ENCODE measurements around the gene DLG5.

The DLG5 gene

GRCh38 chr10:77879710-77880109 is 46.8 kb downstream of the DLG5 start:
- H3K4me3 Mint-ChIP-seq: no peak overlapping the region
- peaks cover 3% of the 10 kb centered on the region for H3K4me1 Mint-ChIP-seq (ENCODE audit: low read depth)
- H3K36me3 Mint-ChIP-seq (ENCODE audit: low read depth): no peaks in the 10 kb centered on the region
- H3K9me3 Mint-ChIP-seq: no peaks in the 10 kb centered on the region
- no peak overlapping the region for H3K27ac Mint-ChIP-seq
- H3K27me3 Mint-ChIP-seq (ENCODE audit: low read depth): no peaks in the 10 kb centered on the region

- Mint-ChIP-seq H3K9me3 (no peaks in the 10 kb centered on the region), H3K27me3 (ENCODE audit: low read depth) (no peaks in the 10 kb centered on the region), H3K36me3 (ENCODE audit: low read depth) (no peaks in the 10 kb centered on the region), H3K27ac (no peak overlapping the region), H3K4me1 (ENCODE audit: low read depth) (peaks cover 7% of the 10 kb centered on the region), H3K4me3 (no peak overlapping the region)
Observed at GRCh38 chr10:77879065-77879464, 47.5 kb downstream of the DLG5 start.

DNA sequence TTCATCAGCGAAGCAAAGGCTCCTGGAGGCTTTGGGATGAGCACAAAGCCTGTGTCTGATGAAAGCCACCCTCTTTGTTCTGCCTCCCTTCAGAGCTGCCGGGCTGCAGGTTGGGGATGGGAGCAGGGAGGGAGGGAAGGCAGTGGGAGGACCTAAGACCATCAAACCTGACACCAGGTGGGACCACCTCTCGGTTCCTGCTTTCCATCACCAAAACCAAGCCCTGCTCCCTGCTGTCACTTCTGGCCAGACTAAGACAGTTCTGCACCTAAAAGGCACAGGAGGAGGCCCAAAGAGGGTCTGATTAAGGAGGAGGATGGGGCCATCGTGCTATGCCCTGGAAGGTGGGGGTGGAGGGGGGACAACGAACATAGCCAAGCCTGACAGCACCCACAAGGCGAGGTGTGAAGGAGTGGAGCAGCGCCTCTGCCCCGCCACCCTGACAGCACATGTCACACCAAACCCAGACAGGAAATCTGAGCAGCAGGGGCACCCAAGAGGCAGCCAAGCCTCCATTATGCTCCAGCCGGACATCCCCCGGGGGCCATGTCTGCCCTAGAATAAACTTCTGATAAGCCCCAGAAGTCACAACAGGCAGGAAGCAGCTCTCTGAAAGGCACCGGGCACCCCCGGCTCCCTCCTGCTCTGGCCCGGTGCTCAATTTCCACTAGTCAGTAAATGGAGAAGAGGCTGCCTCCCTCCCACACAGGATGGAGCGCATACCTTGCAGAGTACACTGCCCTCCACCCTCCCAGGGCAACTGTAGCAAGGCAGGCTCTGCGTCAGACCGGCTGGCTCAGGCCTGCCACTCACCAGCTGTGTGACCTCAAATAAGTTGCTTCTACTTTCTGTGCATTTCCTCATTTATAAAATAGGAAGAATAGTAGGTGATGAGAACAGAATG is 48.9 kb downstream of the DLG5 start:
- H3K27me3 Mint-ChIP-seq (ENCODE audit: low read depth): no peaks in the 10 kb centered on the region
- no peak overlapping the region for H3K27ac Mint-ChIP-seq
- no peak overlapping the region for H3K4me3 Mint-ChIP-seq
- no peaks in the 10 kb centered on the region for H3K9me3 Mint-ChIP-seq
- no peaks in the 10 kb centered on the region for H3K36me3 Mint-ChIP-seq (ENCODE audit: low read depth)
- peaks cover 13% of the 10 kb centered on the region for H3K4me1 Mint-ChIP-seq (ENCODE audit: low read depth)

- Mint-ChIP-seq H3K4me1 (ENCODE audit: low read depth) (peaks cover 13% of the 10 kb centered on the region), H3K27ac (no peak overlapping the region), H3K9me3 (no peaks in the 10 kb centered on the region), H3K27me3 (ENCODE audit: low read depth) (no peaks in the 10 kb centered on the region), H3K4me3 (no peak overlapping the region), H3K36me3 (ENCODE audit: low read depth) (no peaks in the 10 kb centered on the region)
Observed at GRCh38 chr10:77875730-77876129, 50.8 kb downstream of the DLG5 start.

- Mint-ChIP-seq H3K36me3 (ENCODE audit: low read depth) (no peaks in the 10 kb centered on the region), H3K4me1 (ENCODE audit: low read depth) (peaks cover 13% of the 10 kb centered on the region), H3K27me3 (ENCODE audit: low read depth) (no peaks in the 10 kb centered on the region), H3K27ac (no peak overlapping the region), H3K4me3 (no peak overlapping the region), H3K9me3 (no peaks in the 10 kb centered on the region)
Observed at GRCh38 chr10:77874872-77875271, 51.7 kb downstream of the DLG5 start.

GRCh38 chr10:77873536-77874380 is 52.8 kb downstream of the DLG5 start:
- H3K4me3 Mint-ChIP-seq: no peak overlapping the region
- H3K27me3 Mint-ChIP-seq (ENCODE audit: low read depth): no peaks in the 10 kb centered on the region
- H3K4me1 Mint-ChIP-seq (ENCODE audit: low read depth): peaks cover 13% of the 10 kb centered on the region
- peak overlapping the region; percentile 62 for H3K27ac Mint-ChIP-seq
- H3K9me3 Mint-ChIP-seq: no peaks in the 10 kb centered on the region
- no peaks in the 10 kb centered on the region for H3K36me3 Mint-ChIP-seq (ENCODE audit: low read depth)

- Mint-ChIP-seq H3K4me1 (ENCODE audit: low read depth) (peaks cover 12% of the 10 kb centered on the region), H3K4me3 (no peak overlapping the region), H3K36me3 (ENCODE audit: low read depth) (no peaks in the 10 kb centered on the region), H3K27ac (no peak overlapping the region), H3K9me3 (no peaks in the 10 kb centered on the region), H3K27me3 (ENCODE audit: low read depth) (no peaks in the 10 kb centered on the region)
Observed at GRCh38 chr10:77872947-77873535, 53.5 kb downstream of the DLG5 start.

GRCh38 chr10:77872151-77872946 is 54.2 kb downstream of the DLG5 start:
- Mint-ChIP-seq H3K27me3 (ENCODE audit: low read depth) (no peaks in the 10 kb centered on the region), H3K9me3 (no peaks in the 10 kb centered on the region), H3K36me3 (ENCODE audit: low read depth) (no peaks in the 10 kb centered on the region), H3K4me1 (ENCODE audit: low read depth) (peaks cover 10% of the 10 kb centered on the region), H3K4me3 (no peak overlapping the region), H3K27ac (no peak overlapping the region)

DNA sequence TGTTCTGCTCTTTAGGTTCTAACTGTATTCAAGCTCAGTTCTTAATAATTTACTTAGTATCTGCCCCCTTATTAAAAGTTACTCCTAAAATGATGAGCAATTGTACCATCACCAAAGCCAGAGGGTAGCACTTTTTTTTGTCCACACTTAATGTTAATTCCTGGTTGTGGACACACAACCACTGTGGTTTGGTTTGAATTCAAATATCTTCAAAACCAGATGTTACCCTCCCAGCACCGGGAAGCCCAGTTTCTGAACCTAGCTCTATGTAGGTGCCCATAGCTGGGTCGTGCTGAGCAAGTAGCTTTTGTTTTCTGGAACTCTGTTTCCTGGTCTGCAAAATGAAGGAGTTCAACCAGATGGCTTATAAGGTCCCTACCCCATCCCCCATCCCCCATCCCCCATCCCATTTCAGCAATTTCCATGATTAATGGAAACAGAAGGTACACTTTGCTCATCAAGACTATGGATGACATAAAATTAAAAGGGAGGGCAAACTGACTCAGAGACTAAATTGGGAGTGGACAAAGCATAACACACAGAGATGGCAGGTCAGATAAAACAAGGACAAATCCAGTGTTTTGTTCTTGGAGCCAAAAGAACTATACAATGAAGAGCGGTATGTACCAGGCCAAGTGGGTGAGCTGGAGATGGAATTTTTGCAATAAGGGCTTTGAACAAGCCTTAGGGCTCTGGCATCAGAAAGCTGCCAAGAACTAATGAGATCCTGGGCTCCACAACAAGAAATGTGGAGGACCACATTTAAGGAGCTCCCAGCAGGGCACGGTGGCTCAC is 56.7 kb downstream of the DLG5 start:
- Mint-ChIP-seq H3K27me3 (ENCODE audit: low read depth) (no peaks in the 10 kb centered on the region), H3K36me3 (ENCODE audit: low read depth) (no peaks in the 10 kb centered on the region), H3K27ac (no peak overlapping the region), H3K4me1 (ENCODE audit: low read depth) (peaks cover 10% of the 10 kb centered on the region), H3K4me3 (no peak overlapping the region), H3K9me3 (no peaks in the 10 kb centered on the region)

DNA sequence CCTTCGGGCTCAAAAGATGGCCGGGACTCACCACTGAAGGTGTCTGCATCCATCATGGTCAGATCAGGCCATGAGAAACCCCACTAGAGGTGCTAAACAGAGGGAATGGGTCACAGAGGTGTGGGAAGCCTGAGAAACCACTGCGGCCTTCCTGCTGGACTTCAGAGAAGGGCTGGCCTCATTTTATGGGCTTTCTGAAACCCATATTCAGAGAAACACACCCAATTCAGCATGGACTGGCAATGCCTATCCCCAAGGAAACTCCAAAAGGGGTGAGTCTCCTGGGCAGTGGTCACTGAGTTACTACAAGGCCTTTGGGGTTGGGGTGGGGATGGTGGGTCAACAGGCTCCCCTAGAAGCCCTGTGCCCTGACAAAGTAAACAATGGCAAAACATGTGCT is 58.0 kb downstream of the DLG5 start:
- H3K9me3 Mint-ChIP-seq: no peaks in the 10 kb centered on the region
- H3K36me3 Mint-ChIP-seq (ENCODE audit: low read depth): no peaks in the 10 kb centered on the region
- peaks cover 2% of the 10 kb centered on the region for H3K4me1 Mint-ChIP-seq (ENCODE audit: low read depth)
- H3K4me3 Mint-ChIP-seq: no peak overlapping the region
- H3K27me3 Mint-ChIP-seq (ENCODE audit: low read depth): no peaks in the 10 kb centered on the region
- no peak overlapping the region for H3K27ac Mint-ChIP-seq

DNA sequence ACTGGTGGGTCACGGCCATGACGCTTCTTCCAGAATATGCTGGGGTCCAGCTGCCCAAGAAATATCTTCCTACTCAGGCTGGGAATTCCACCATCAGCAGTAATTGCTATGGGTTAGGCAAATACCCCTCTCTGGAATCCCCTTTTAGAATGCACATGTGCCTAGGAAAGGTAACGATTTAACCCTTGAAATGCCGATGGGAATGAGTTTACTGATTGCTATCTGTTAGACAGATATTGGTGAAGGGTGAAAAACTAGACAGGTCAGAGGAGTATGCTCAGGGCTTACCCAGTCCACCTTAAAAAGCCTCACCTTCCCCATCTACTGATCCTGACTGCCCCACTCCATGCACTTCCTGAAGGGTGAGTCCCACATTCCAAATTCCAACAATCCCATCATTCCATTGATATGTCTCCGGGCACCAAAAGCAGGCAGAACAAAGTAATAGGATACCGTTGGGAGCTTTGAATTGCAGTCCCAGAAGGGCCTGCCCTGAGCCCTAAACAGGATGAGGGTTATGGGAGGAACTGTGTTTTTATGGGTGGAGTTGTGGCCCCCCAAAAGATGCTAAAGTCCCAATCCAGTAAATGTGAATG is 59.3 kb downstream of the DLG5 start:
- Mint-ChIP-seq H3K4me1 (ENCODE audit: low read depth) (peaks cover 3% of the 10 kb centered on the region), H3K27me3 (ENCODE audit: low read depth) (no peaks in the 10 kb centered on the region), H3K9me3 (no peaks in the 10 kb centered on the region), H3K4me3 (no peak overlapping the region), H3K36me3 (ENCODE audit: low read depth) (no peaks in the 10 kb centered on the region), H3K27ac (no peak overlapping the region)

- Mint-ChIP-seq H3K4me3 (no peak overlapping the region), H3K9me3 (no peaks in the 10 kb centered on the region), H3K27ac (no peak overlapping the region), H3K36me3 (ENCODE audit: low read depth) (no peaks in the 10 kb centered on the region), H3K4me1 (ENCODE audit: low read depth) (peaks cover 3% of the 10 kb centered on the region), H3K27me3 (ENCODE audit: low read depth) (no peaks in the 10 kb centered on the region)
Observed at GRCh38 chr10:77866598-77866997, 60.0 kb downstream of the DLG5 start.

GRCh38 chr10:77865580-77866324 is 60.8 kb downstream of the DLG5 start:
- no peaks in the 10 kb centered on the region for H3K27me3 Mint-ChIP-seq (ENCODE audit: low read depth)
- H3K4me3 Mint-ChIP-seq: no peak overlapping the region
- H3K9me3 Mint-ChIP-seq: no peaks in the 10 kb centered on the region
- H3K4me1 Mint-ChIP-seq (ENCODE audit: low read depth): peaks cover 3% of the 10 kb centered on the region
- H3K36me3 Mint-ChIP-seq (ENCODE audit: low read depth): no peaks in the 10 kb centered on the region
- no peak overlapping the region for H3K27ac Mint-ChIP-seq
